Loucy (cell line): ENCODE results near the gene NOD1.

ENCODE experiments used
- H2AFZ ChIP-seq: fragments of 200-600 bp; sonication (generic); 2 replicates; pipeline ENCODE4 v1.6.0; 2016; ENCODE audit warnings: antibody characterized with exemption, mild to moderate bottlenecking, low read length, moderate library complexity
- H3F3A ChIP-seq: fragments of 200-600 bp; 2 replicates; pipeline ENCODE4 v1.6.0; 2016; ENCODE audit warnings: antibody characterized with exemption, low read depth, mild to moderate bottlenecking
- H3K27me3 ChIP-seq: fragments of 200-600 bp; sonication (generic); 2 replicates; pipeline ENCODE4 v1.6.1; 2014; ENCODE audit warnings: low read length, mild to moderate bottlenecking; ENCODE audit not compliant: insufficient read depth, poor library complexity, severe bottlenecking
- H3K36me3 ChIP-seq: fragments of 200-600 bp; sonication (generic); 2 replicates; pipeline ENCODE4 v1.6.1; 2016; ENCODE audit warnings: low read length; ENCODE audit not compliant: insufficient read depth
- H3K4me1 ChIP-seq: fragments of 200-600 bp; sonication (generic); 2 replicates; pipeline ENCODE4 v1.5.1; 2014; ENCODE audit warnings: low read length, mild to moderate bottlenecking; ENCODE audit not compliant: insufficient read depth, poor library complexity, severe bottlenecking
- H3K4me2 ChIP-seq: fragments of 200-600 bp; sonication (generic); 2 replicates; pipeline ENCODE4 v1.6.0; 2014; ENCODE audit warnings: antibody characterized with exemption, low read length, low read depth, mild to moderate bottlenecking; ENCODE audit not compliant: poor library complexity, severe bottlenecking
- H3K4me3 ChIP-seq: fragments of 200-600 bp; sonication (generic); 2 replicates; pipeline ENCODE4 v1.5.1; 2014; ENCODE audit warnings: low read length, mild to moderate bottlenecking, mixed read lengths; ENCODE audit not compliant: poor library complexity, severe bottlenecking
- H3K79me2 ChIP-seq: fragments of 200-600 bp; sonication (generic); 2 replicates; pipeline ENCODE4 v1.6.1; 2014; ENCODE audit warnings: low read length; ENCODE audit not compliant: insufficient read depth
- H3K9ac ChIP-seq: fragments of 200-600 bp; sonication (generic); 2 replicates; pipeline ENCODE4 v1.6.0; 2014; ENCODE audit warnings: mild to moderate bottlenecking, low read depth, low read length, moderate library complexity; ENCODE audit not compliant: poor library complexity, severe bottlenecking
- H3K9me2 ChIP-seq: fragments of 200-600 bp; sonication (generic); replicated peaks from 2 replicates; pipeline ENCODE4 v1.6.1; 2016; ENCODE audit warnings: low read depth, low read length, mixed read lengths
- H3K9me3 ChIP-seq: fragments of 200-600 bp; sonication (generic); 2 replicates; pipeline ENCODE4 v1.6.1; 2014; ENCODE audit warnings: mild to moderate bottlenecking, antibody characterized with exemption, low read length, low read depth; ENCODE audit not compliant: insufficient read depth
- H4K20me1 ChIP-seq: fragments of 200-600 bp; sonication (generic); 2 replicates; pipeline ENCODE4 v1.6.0; 2014; ENCODE audit warnings: antibody characterized with exemption, low read length, mild to moderate bottlenecking; ENCODE audit not compliant: insufficient read depth, poor library complexity, severe bottlenecking
- CTCF ChIP-seq: fragments of 200-600 bp; sonication (generic); conservative IDR thresholded peaks from 2 replicates; pipeline ENCODE4 v1.5.1; 2014; ENCODE audit warnings: mild to moderate bottlenecking, antibody characterized with exemption, low read length
- EZH2phosphoT487 ChIP-seq: fragments of 200-600 bp; IDR thresholded peaks from 2 replicates; pipeline ENCODE4 v1.6.1; 2018; ENCODE audit warnings: antibody characterized with exemption, mild to moderate bottlenecking, moderate library complexity, borderline replicate concordance

Gene NOD1

GRCh38 chr7:30505174-30505697, 26.7 kb upstream of the NOD1 start:
- Histone ChIP-seq H3K9me2 (no peaks in the 10 kb centered on the region), H3K27me3 (no peaks in the 10 kb centered on the region), H3K9me3 (no peaks in the 10 kb centered on the region), H3K4me2 (peak overlapping the region; percentile 84), H3K4me3 (peak overlapping the region; percentile 96), H3F3A (no peaks in the 10 kb centered on the region), H3K4me1 (peaks cover 40% of the 10 kb centered on the region), H2AFZ (peak overlapping the region; percentile 91), H3K36me3 (no peaks in the 10 kb centered on the region), H3K9ac (peak overlapping the region; percentile 94), H3K79me2 (peaks cover 43% of the 10 kb centered on the region), H4K20me1 (peaks cover 36% of the 10 kb centered on the region)
- TF ChIP-seq EZH2phosphoT487 (no peak), CTCF (no peak)

- peaks cover 49% of the 10 kb centered on the region for H3K79me2 ChIP-seq
- H3K9me2 ChIP-seq = no peaks in the 10 kb centered on the region
- H2AFZ ChIP-seq = peak within 1 kb of the TSS; percentile 92
- peak within 1 kb of the TSS; percentile 96 for H3K4me3 ChIP-seq
- H3F3A ChIP-seq = no peaks in the 10 kb centered on the region
- H3K4me1 ChIP-seq = peaks cover 40% of the 10 kb centered on the region
- peak within 1 kb of the TSS; percentile 94 for H3K4me2 ChIP-seq
- peak within 1 kb of the TSS; percentile 94 for H3K9ac ChIP-seq
- TF ChIP-seq CTCF (no peak), EZH2phosphoT487 (no peak)
- H3K9me3 ChIP-seq = no peaks in the 10 kb centered on the region
- H4K20me1 ChIP-seq = peaks cover 37% of the 10 kb centered on the region
- no peaks in the 10 kb centered on the region for H3K27me3 ChIP-seq
- no peaks in the 10 kb centered on the region for H3K36me3 ChIP-seq
These were observed 26.0 kb upstream of the NOD1 start, which contains the start of gene GGCT for GRCh38 chr7:30504301-30505173. Gene GGCT (minus strand): TSS chr7:30504829. CDS start chr7:30504709, 120 bp downstream.

- H3K4me2 ChIP-seq = peak overlapping the region; percentile 94
- H2AFZ ChIP-seq = peak overlapping the region; percentile 92
- peak overlapping the region; percentile 94 for H3K9ac ChIP-seq
- H3K9me3 ChIP-seq = no peaks in the 10 kb centered on the region
- peaks cover 37% of the 10 kb centered on the region for H4K20me1 ChIP-seq
- no peaks in the 10 kb centered on the region for H3F3A ChIP-seq
- H3K79me2 ChIP-seq = peaks cover 57% of the 10 kb centered on the region
- no peak for TF ChIP-seq EZH2phosphoT487
- no peak for TF ChIP-seq CTCF
- peaks cover 40% of the 10 kb centered on the region for H3K4me1 ChIP-seq
- no peaks in the 10 kb centered on the region for H3K36me3 ChIP-seq
- H3K27me3 ChIP-seq = no peaks in the 10 kb centered on the region
- no peaks in the 10 kb centered on the region for H3K9me2 ChIP-seq
- peak overlapping the region; percentile 96 for H3K4me3 ChIP-seq
These were observed 25.0 kb upstream of the NOD1 start for GRCh38 chr7:30503274-30504212.
